Measurements from ENCODE around the gene NDUFB3. TPM values are rescaled to one million over a fixed set of nuclear protein-coding genes. Genes with fewer than 3 reads are reported as not detected.

NDUFB3 gene
- total and polyA plus RNA-seq, 10 of the 15 experiments (the other 5 are each of a cell fraction or from before 2014, with no cell fraction given), result 115 to 1,059 (median 187) TPM

DNA sequence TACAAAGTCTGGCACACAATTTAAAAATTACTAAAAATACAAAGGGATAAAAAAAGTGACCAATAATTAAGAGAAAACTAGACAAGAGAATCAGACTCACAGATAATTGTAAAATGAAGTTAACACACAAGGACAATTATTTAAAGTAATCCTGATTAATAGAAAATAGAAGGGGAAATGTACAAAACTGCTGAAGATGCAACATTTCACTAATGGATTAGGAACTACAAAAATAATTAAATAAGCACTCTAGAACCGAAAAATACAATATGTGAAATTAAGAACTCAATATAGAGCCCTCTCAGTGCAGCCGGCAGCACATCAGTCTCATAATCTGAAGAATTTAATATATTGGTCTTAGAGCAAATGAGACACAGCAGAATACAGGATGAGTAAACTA, 24.9 kb upstream of the NDUFB3 start (continued):
- TF ChIP-seq ZNF217 (IDR thresholded peaks at IDR 0.05) (no peak), SMAD5 (IDR thresholded peaks at IDR 0.05; ENCODE audit: low read depth) (no peak), TCF12 (IDR thresholded peaks at IDR 0.05; ENCODE audit: low read depth, low read length) (no peak), ZBTB33 (IDR thresholded peaks at IDR 0.05) (no peak)

DNA sequence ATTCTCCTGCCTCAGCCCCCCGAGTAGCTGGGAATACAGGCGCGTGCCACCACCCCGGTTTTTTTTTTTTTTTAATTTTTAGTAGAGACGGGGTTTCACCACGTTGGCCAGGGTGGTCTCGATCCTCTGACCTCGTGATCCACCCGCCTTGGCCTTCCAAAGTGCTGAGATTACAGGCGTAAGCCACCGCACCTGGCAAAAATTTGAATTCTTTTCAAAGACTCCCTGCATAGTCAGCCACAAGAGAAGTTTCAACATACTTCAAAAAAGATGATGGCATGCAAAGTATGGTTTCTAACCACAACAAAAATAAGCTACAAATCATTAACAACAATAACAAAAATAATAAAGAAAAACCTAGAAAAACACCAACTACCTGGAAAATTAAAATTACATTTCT, 22.3 kb upstream of the NDUFB3 start:
- POLR2A ChIA-PET, result no interaction called here

More for the DNA sequence above, 22.3 kb upstream of the NDUFB3 start:
- ChIA-PET RAD21 (ENCODE audit: unreplicated experiment) (interaction anchor here (1.8 kb wide), 1 partner anchor 19 kb away, joined by 4 read pairs; no protein-coding TSS in a partner anchor), CTCF (interaction anchor here (0.6 to 1.2 kb wide), 3 partner anchors 15 to 295 kb away, joined by 3 read pairs; no protein-coding TSS in a partner anchor), SMC1A (ENCODE audit: uncharacterized antibody, unreplicated experiment) (interaction anchor here (1.3 kb wide), 1 partner anchor 28 kb away, joined by 4 read pairs; no protein-coding TSS in a partner anchor)
- no peak for ATAC-seq
- intact Hi-C loops (cut with micrococcal nuclease; ENCODE audit: unreplicated experiment), result no loop called here
- H3K4me2 ChIP-seq (ENCODE audit: control insufficient read depth, insufficient read depth), result no peak overlapping the region
- 95% methylated on average over 11 of the region's 11 CpGs for WGBS (ENCODE audit: insufficient coverage, insufficient replicate concordance, low lambda C conversion rate, missing lambda C conversion rate)
- H2AFZ ChIP-seq (ENCODE audit: control insufficient read depth, low read depth, low read length), result no peak overlapping the region
- TF ChIP-seq EZH2 (IDR thresholded peaks at IDR 0.05; ENCODE audit: borderline replicate concordance, control insufficient read depth, low read depth, low read length) (no peak), POLR2AphosphoS2 (IDR thresholded peaks at IDR 0.05; ENCODE audit: low read depth, low read length) (no peak), ESRRA (IDR thresholded peaks at IDR 0.05; ENCODE audit: low read length) (no peak), ZBED1 (IDR thresholded peaks at IDR 0.05; ENCODE audit: borderline replicate concordance) (no peak), SMAD1 (IDR thresholded peaks at IDR 0.05; ENCODE audit: low read depth, partially characterized antibody) (no peak), FOXK2 (IDR thresholded peaks at IDR 0.05) (no peak), TBL1XR1 (IDR thresholded peaks at IDR 0.05; ENCODE audit: low read depth, low read length) (no peak), DPF2 (IDR thresholded peaks at IDR 0.05) (no peak), E2F8 (IDR thresholded peaks at IDR 0.05; ENCODE audit: low read depth, partially characterized antibody) (no peak), ATF7 (IDR thresholded peaks at IDR 0.05; ENCODE audit: low read depth) (no peak)
- TF ChIP-seq, protein P1, sequence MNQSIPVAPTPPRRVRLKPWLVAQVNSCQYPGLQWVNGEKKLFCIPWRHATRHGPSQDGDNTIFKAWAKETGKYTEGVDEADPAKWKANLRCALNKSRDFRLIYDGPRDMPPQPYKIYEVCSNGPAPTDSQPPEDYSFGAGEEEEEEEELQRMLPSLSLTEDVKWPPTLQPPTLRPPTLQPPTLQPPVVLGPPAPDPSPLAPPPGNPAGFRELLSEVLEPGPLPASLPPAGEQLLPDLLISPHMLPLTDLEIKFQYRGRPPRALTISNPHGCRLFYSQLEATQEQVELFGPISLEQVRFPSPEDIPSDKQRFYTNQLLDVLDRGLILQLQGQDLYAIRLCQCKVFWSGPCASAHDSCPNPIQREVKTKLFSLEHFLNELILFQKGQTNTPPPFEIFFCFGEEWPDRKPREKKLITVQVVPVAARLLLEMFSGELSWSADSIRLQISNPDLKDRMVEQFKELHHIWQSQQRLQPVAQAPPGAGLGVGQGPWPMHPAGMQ (IDR thresholded peaks at IDR 0.05; ENCODE audit: borderline replicate concordance), result no peak
- H3K79me2 ChIP-seq (ENCODE audit: control insufficient read depth, insufficient read depth, low read length), result peaks cover 13% of the 10 kb centered on the region
- no peaks in the 10 kb centered on the region; the same call in none of the 3 replicates for H3K9me3 ChIP-seq (replicated peaks; ENCODE audit: control insufficient read depth, insufficient read depth, low read length)
- no peak overlapping the region for H3K9ac ChIP-seq (ENCODE audit: control insufficient read depth, insufficient read depth, low read length)
- H3K4me3 ChIP-seq, result no peak overlapping the region
- no peaks in the 10 kb centered on the region for H4K20me1 ChIP-seq (ENCODE audit: control insufficient read depth, insufficient read depth)
- H3K27ac ChIP-seq (ENCODE audit: control insufficient read depth, insufficient read depth), result no peak overlapping the region
- in situ Hi-C loops (cut with MboI), result no loop called here
- FAIRE-seq, result no peak
- DNase-seq (ENCODE audit: low read depth, low spot score), result no peak
- no TSS peak for BruUV-seq (replicated peaks)
- H3K36me3 ChIP-seq (ENCODE audit: control insufficient read depth in 2 of 2, insufficient read depth in 2 of 2, low read length in 1 of 2), result peaks cover 0 to 7% of the 10 kb centered on the region in 2 experiments; a peak in 3 of 4 replicates
- no peaks in the 10 kb centered on the region for H3K4me1 ChIP-seq (ENCODE audit: control insufficient read depth, insufficient read depth, low read length)
- no peaks in the 10 kb centered on the region for H3K27me3 ChIP-seq (replicated peaks in 1 of 2; ENCODE audit: control insufficient read depth in 2 of 2, insufficient read depth in 2 of 2, low read length in 1 of 2)
